Fibroblast of the aortic adventitia (primary cell): ENCODE data around the gene PREX1. TPM values are rescaled to one million over a fixed set of nuclear protein-coding genes. Genes with fewer than 3 reads are reported as not detected.
A peak's percentile ranks its signal among the peaks of the same experiment; 100 is the strongest.

Experiments used
- DNase-seq: peaks from one replicate; pipeline ENCODE4 v3.0.0-alpha.2; 2010; ENCODE audit warnings: low read depth
- H3K4me3 ChIP-seq: 2 replicates; pipeline ENCODE4 v1.5.1; 2011; ENCODE audit warnings: low read depth, mild to moderate bottlenecking, control low read depth, low read length, moderate library complexity
- CTCF ChIP-seq: IDR thresholded peaks from 2 replicates; pipeline ENCODE4 v1.5.1; 2011; ENCODE audit warnings: mild to moderate bottlenecking, low read length, control low read depth, inconsistent platforms; ENCODE audit not compliant: insufficient read depth
- total RNA-seq: library from RNA; depleted of rRNA; stranded (reverse); fragments of >200 nt; gene quantifications from 2 replicates; pipeline ENCODE4 v1.2.3, GENCODE V29; 2012; ENCODE audit warnings: low replicate concordance

The PREX1 gene
- total RNA-seq, 1 donor: 13.0 TPM

GRCh38 chr20:48706116-48706656, 121.6 kb downstream of the PREX1 start:
- TF ChIP-seq CTCF: no peak

GRCh38 chr20:48705240-48706115, 122.3 kb downstream of the PREX1 start:
- no peak overlapping the region for H3K4me3 ChIP-seq
- TF ChIP-seq CTCF: no peak
- DNase-seq: peak; percentile 71

More at GRCh38 chr20:48706116-48706656, 121.6 kb downstream of the PREX1 start:
- no peak overlapping the region for H3K4me3 ChIP-seq
- peak; percentile 71 for DNase-seq

- no peak for DNase-seq
- no peak for TF ChIP-seq CTCF
- H3K4me3 ChIP-seq: no peak overlapping the region
Observed at GRCh38 chr20:48704761-48705160, 123.0 kb downstream of the PREX1 start.

GRCh38 chr20:48703511-48704219, 124.1 kb downstream of the PREX1 start:
- no peak for TF ChIP-seq CTCF
- no peak overlapping the region for H3K4me3 ChIP-seq
- DNase-seq: no peak

- no peak for TF ChIP-seq CTCF
- no peak overlapping the region for H3K4me3 ChIP-seq
- DNase-seq: no peak
Observed at GRCh38 chr20:48703107-48703506, 124.7 kb downstream of the PREX1 start.

GRCh38 chr20:48702455-48702913, 125.3 kb downstream of the PREX1 start:
- TF ChIP-seq CTCF: no peak
- DNase-seq: no peak
- H3K4me3 ChIP-seq: no peak overlapping the region
